Lower leg skin (tissue), 3 donors: ENCODE results near the gene CSNK1D.

Source experiments
- CTCF ChIP-seq, 3 donors: fragments of 450-650 bp; IDR thresholded peaks; one replicate each; pipeline ENCODE4 v1.5.1; 2016; ENCODE audit warnings: antibody characterized with exemption in 3 of 3, mild to moderate bottlenecking in 3 of 3, moderate library complexity in 2 of 3
- POLR2A ChIP-seq, 2 donors: fragments of 450-650 bp; IDR thresholded peaks; one replicate each; pipeline ENCODE4 v1.6.1; 2016 to 2017; ENCODE audit warnings: antibody characterized with exemption in 2 of 2, mild to moderate bottlenecking in 1 of 2, moderate library complexity in 1 of 2

GRCh38 chr17:82291582-82292250 lies 18.2 kb upstream of the CSNK1D start:
- no peak for TF ChIP-seq CTCF (IDR thresholded peaks at IDR 0.05)
- TF ChIP-seq POLR2A (IDR thresholded peaks at IDR 0.05), result no peak
